ENCODE data around the gene OMD.

The OMD gene

GRCh38 chr9:92424340-92424739 lies at the start of gene OMD:
Gene OMD (minus strand): TSS chr9:92424471. CDS start chr9:92417558, 6,913 bp downstream.
- DNase-seq (ENCODE audit: low spot score) = no peak

GRCh38 chr9:92468206-92468605 lies 43.9 kb upstream of the OMD start:
- DNase-seq (ENCODE audit: low spot score) = peak; percentile 71

GRCh38 chr9:92467511-92467910 lies 43.2 kb upstream of the OMD start:
- DNase-seq (ENCODE audit: low spot score) = no peak

GRCh38 chr9:92467041-92467440 lies 42.8 kb upstream of the OMD start:
- no peak for DNase-seq (ENCODE audit: low spot score)

GRCh38 chr9:92463984-92464383 lies 39.7 kb upstream of the OMD start:
- DNase-seq (ENCODE audit: low spot score) = peak; percentile 94

GRCh38 chr9:92463387-92463786 lies 39.1 kb upstream of the OMD start:
- DNase-seq (ENCODE audit: low spot score) = no peak

GRCh38 chr9:92457576-92457975 lies 33.3 kb upstream of the OMD start:
- no peak for DNase-seq (ENCODE audit: low spot score)

GRCh38 chr9:92455217-92455616 lies 30.9 kb upstream of the OMD start:
- no peak for DNase-seq (ENCODE audit: low spot score)

- no peak for DNase-seq (ENCODE audit: low spot score)
Measured at GRCh38 chr9:92446536-92446935, 22.3 kb upstream of the OMD start.

- no peak for DNase-seq (ENCODE audit: low spot score)
Measured at GRCh38 chr9:92444841-92445240, 20.6 kb upstream of the OMD start.

GRCh38 chr9:92440751-92441046 lies 16.4 kb upstream of the OMD start:
- no peak for DNase-seq (ENCODE audit: low spot score)

GRCh38 chr9:92439921-92440750 lies 15.9 kb upstream of the OMD start:
- DNase-seq (ENCODE audit: low spot score) = peak; percentile 36

GRCh38 chr9:92438900-92439526 lies 14.7 kb upstream of the OMD start:
- DNase-seq (ENCODE audit: low spot score) = peak; percentile 21

- no peak for DNase-seq (ENCODE audit: low spot score)
Measured at GRCh38 chr9:92435263-92435662, 11.0 kb upstream of the OMD start.

GRCh38 chr9:92432972-92433548 lies 8.8 kb upstream of the OMD start:
- DNase-seq (ENCODE audit: low spot score) = no peak

GRCh38 chr9:92432350-92432749 lies 8.1 kb upstream of the OMD start:
- peak; percentile 29 for DNase-seq (ENCODE audit: low spot score)

GRCh38 chr9:92429836-92430235 lies 5.6 kb upstream of the OMD start:
- no peak for DNase-seq (ENCODE audit: low spot score)

GRCh38 chr9:92426501-92427145 lies 2.4 kb upstream of the OMD start:
- DNase-seq (ENCODE audit: low spot score) = no peak

- peak; percentile 31 for DNase-seq (ENCODE audit: low spot score)
Measured at GRCh38 chr9:92425474-92425873, 1.2 kb upstream of the OMD start.

- DNase-seq (ENCODE audit: low spot score) = no peak
Measured at GRCh38 chr9:92423612-92424011, 659 bp downstream of the OMD start.

GRCh38 chr9:92422611-92423338 lies 1.5 kb downstream of the OMD start:
- no peak for DNase-seq (ENCODE audit: low spot score)

GRCh38 chr9:92414566-92414965 lies 9.7 kb downstream of the OMD start:
- no peak for DNase-seq (ENCODE audit: low spot score)
